ENCODE data around the gene MRM2. TPM values are rescaled to one million over a fixed set of nuclear protein-coding genes. Genes with fewer than 3 reads are reported as not detected.

Gene MRM2
- total RNA-seq, 1 experiment from 2014 or later: 34.7 TPM

GRCh38 chr7:2253525-2254244 is 11.7 kb upstream of the MRM2 start:
- H3K27me3 ChIP-seq (ENCODE audit: insufficient read depth, low read length): no peaks in the 10 kb centered on the region
- POLR2A ChIA-PET: no interaction called here
- CTCF ChIA-PET: no interaction called here

More at GRCh38 chr7:2253525-2254244, 11.7 kb upstream of the MRM2 start:
- Histone ChIP-seq H3K4me1 (ENCODE audit: control insufficient read depth in 1 of 2, insufficient read depth in 2 of 2, low read length in 2 of 2) (peaks cover 6 to 20% of the 10 kb centered on the region in 2 experiments; a peak in 3 of 4 replicates), H3K4me2 (ENCODE audit: low read length) (no peak overlapping the region), H3K27ac (ENCODE audit: low read depth, low read length) (no peak overlapping the region), H2AFZ (ENCODE audit: low read depth, low read length, poor library complexity, severe bottlenecking) (no peak overlapping the region), H3K9ac (ENCODE audit: low read length) (no peak overlapping the region), H3K36me3 (ENCODE audit: control insufficient read depth in 1 of 2, insufficient read depth in 2 of 2, low read length in 2 of 2) (no peaks in the 10 kb centered on the region), H4K20me1 (ENCODE audit: insufficient read depth) (no peaks in the 10 kb centered on the region), H3K4me3 (replicated peaks in 1 of 2; ENCODE audit: low read depth in 1 of 2, low read length in 2 of 2) (no peak overlapping the region), H3K79me2 (ENCODE audit: insufficient read depth, low read length) (no peaks in the 10 kb centered on the region), H3K9me2 (ENCODE audit: insufficient read depth) (no peaks in the 10 kb centered on the region), H3K9me3 (ENCODE audit: control insufficient read depth in 1 of 2, insufficient read depth in 1 of 2, low read depth in 1 of 2, low read length in 2 of 2) (no peaks in the 10 kb centered on the region)
- RAD21 ChIA-PET (ENCODE audit: low non-redundant PET in 1 of 2, low total read pairs in 2 of 2, uncharacterized antibody in 2 of 2, unreplicated experiment in 2 of 2): no interaction called here
- no peak for DNase-seq (ENCODE audit: low read depth, low spot score)
- intact Hi-C loops (cut with micrococcal nuclease): no loop called here
- BruUV-seq (replicated peaks): no TSS peak
- TF ChIP-seq ATF3 (IDR thresholded peaks at IDR 0.05) (no peak), TCF7L2 (IDR thresholded peaks at IDR 0.05; ENCODE audit: borderline replicate concordance, extremely low read depth, insufficient read depth, insufficient read length) (no peak), ZNF274 (IDR thresholded peaks at IDR 0.05; ENCODE audit: low read depth, low read length) (no peak), YY1 (IDR thresholded peaks at IDR 0.05; ENCODE audit: extremely low read depth, insufficient replicate concordance, low read depth, low read length) (no peak), SP1 (IDR thresholded peaks at IDR 0.05; ENCODE audit: low read depth) (no peak), EZH2phosphoT487 (IDR thresholded peaks at IDR 0.05; ENCODE audit: borderline replicate concordance) (no peak), RAD21 (IDR thresholded peaks at IDR 0.05; ENCODE audit: low read depth) (no peak), SRF (IDR thresholded peaks at IDR 0.05; ENCODE audit: low read depth) (no peak), SIN3A (IDR thresholded peaks at IDR 0.05; ENCODE audit: low read depth) (no peak), EGR1 (IDR thresholded peaks at IDR 0.05; ENCODE audit: low read depth) (no peak), MAX (IDR thresholded peaks at IDR 0.05) (no peak), ZBTB33 (IDR thresholded peaks at IDR 0.05; ENCODE audit: extremely low read depth, insufficient replicate concordance, low read length) (no peak), EZH2 (IDR thresholded peaks at IDR 0.05) (no peak), CEBPB (IDR thresholded peaks at IDR 0.05; ENCODE audit: low read depth) (no peak)
- no peak for ATAC-seq

Measured in HCT116 (cell line).